NOMO-1 (cell line): Measurements from ENCODE around the gene RIOK1.
"Not testable (repeated sequence)": the region's sequence is repeated elsewhere in the genome, so short reads cannot be mapped to it uniquely, and the experiment has no call there.

Experiments
- DNase-seq, 2 experiments: peaks; one replicate each; lab custom pipeline; 2025; ENCODE audit not compliant: unreplicated experiment in 2 of 2; lab: John Stamatoyannopoulos, UW

Gene RIOK1

GRCh38 chr6:7389451-7390225, at the start of gene RIOK1, which contains the start of gene CAGE1:
Gene RIOK1 (plus strand): TSS chr6:7389808. CDS start chr6:7390003, 195 bp downstream.
Gene CAGE1 (minus strand): TSS chr6:7389742. CDS start chr6:7387173, 2,569 bp downstream.
- peak; percentile 81 to 97 for DNase-seq

- no peak for DNase-seq
Measured at GRCh38 chr6:7341271-7341670, 48.3 kb upstream of the RIOK1 start.

- no peak for DNase-seq
Measured at GRCh38 chr6:7341989-7342742, 47.4 kb upstream of the RIOK1 start.

- no peak for DNase-seq
Measured at GRCh38 chr6:7343546-7344475, 45.8 kb upstream of the RIOK1 start.

- DNase-seq: not testable (repeated sequence)
Measured at GRCh38 chr6:7344773-7345450, 44.7 kb upstream of the RIOK1 start.

GRCh38 chr6:7347551-7347997, 42.0 kb upstream of the RIOK1 start:
- not testable (repeated sequence) for DNase-seq

- not testable (repeated sequence) for DNase-seq
Measured at GRCh38 chr6:7350591-7350990, 39.0 kb upstream of the RIOK1 start.

GRCh38 chr6:7351916-7352315, 37.7 kb upstream of the RIOK1 start:
- DNase-seq: peak; percentile 4 to 10

GRCh38 chr6:7367408-7367807, 22.2 kb upstream of the RIOK1 start:
- DNase-seq: no peak

GRCh38 chr6:7373739-7374138, 15.9 kb upstream of the RIOK1 start:
- peak in 1 of 2 experiments; percentile 25 for DNase-seq

- DNase-seq: no peak
Measured at GRCh38 chr6:7377961-7378360, 11.6 kb upstream of the RIOK1 start.

- peak in 1 of 2 experiments; percentile 12 for DNase-seq
Measured at GRCh38 chr6:7378740-7379139, 10.9 kb upstream of the RIOK1 start.

- no peak for DNase-seq
Measured at GRCh38 chr6:7381092-7381491, 8.5 kb upstream of the RIOK1 start.

- peak in 1 of 2 experiments; percentile 54 for DNase-seq
Measured at GRCh38 chr6:7389162-7389450, 502 bp upstream of the RIOK1 start.

- DNase-seq: peak in 1 of 2 experiments; percentile 71
Measured at GRCh38 chr6:7390226-7390878, 744 bp downstream of the RIOK1 start.

- DNase-seq: peak in 1 of 2 experiments; percentile 13
Measured at GRCh38 chr6:7391151-7391550, 1.5 kb downstream of the RIOK1 start.

- no peak for DNase-seq
Measured at GRCh38 chr6:7392402-7392801, 2.8 kb downstream of the RIOK1 start.

- no peak for DNase-seq
Measured at GRCh38 chr6:7401075-7401474, 11.5 kb downstream of the RIOK1 start.

GRCh38 chr6:7402716-7403115, 13.1 kb downstream of the RIOK1 start:
- DNase-seq: no peak

GRCh38 chr6:7404546-7404945, 14.9 kb downstream of the RIOK1 start:
- no peak for DNase-seq
